H1 (cell line): ENCODE results near the gene TRHDE. TPM values are rescaled to one million over a fixed set of nuclear protein-coding genes. Genes with fewer than 3 reads are reported as not detected.
A peak's percentile ranks its signal among the peaks of the same experiment; 100 is the strongest.

Source experiments
- RBBP5 ChIP-seq: IDR thresholded peaks from 2 replicates; pipeline ENCODE4 v1.7.1; 2012; ENCODE audit warnings: low read depth, mild to moderate bottlenecking, inconsistent platforms, low read length, moderate library complexity, borderline replicate concordance
- polyA plus RNA-seq, 7 experiments: library from polyadenylated mRNA; depleted of rRNA in 3 of 7; stranded (reverse) in 5 of 7; unstranded in 2 of 7; fragments of >200 nt in 5 of 7; fragments of 200-250 nt in 2 of 7; gene quantifications; 1 replicate in 5 of 7; 2 replicates in 1 of 7; 4 replicates in 1 of 7; pipeline versions ENCODE4 v1.2.1 to v1.2.3, GENCODE V29; 2011 to 2013; ENCODE audit warnings: missing spikeins in 2 of 7, mixed read lengths in 2 of 7
- total RNA-seq: library from RNA; stranded (reverse); fragmentation: NEBNext Ultra II Directional; extraction: Animal tissue kit (Norgen Biotek cat#: 25700); gene quantifications from 2 replicates; pipeline ENCODE4 v1.2.1, GENCODE V29; 2021

The TRHDE gene
- total and polyA plus RNA-seq, 2 of the 8 experiments (the other 6 are each of a cell fraction or from before 2014, with no cell fraction given), result 1.3 to 5.0 TPM

DNA sequence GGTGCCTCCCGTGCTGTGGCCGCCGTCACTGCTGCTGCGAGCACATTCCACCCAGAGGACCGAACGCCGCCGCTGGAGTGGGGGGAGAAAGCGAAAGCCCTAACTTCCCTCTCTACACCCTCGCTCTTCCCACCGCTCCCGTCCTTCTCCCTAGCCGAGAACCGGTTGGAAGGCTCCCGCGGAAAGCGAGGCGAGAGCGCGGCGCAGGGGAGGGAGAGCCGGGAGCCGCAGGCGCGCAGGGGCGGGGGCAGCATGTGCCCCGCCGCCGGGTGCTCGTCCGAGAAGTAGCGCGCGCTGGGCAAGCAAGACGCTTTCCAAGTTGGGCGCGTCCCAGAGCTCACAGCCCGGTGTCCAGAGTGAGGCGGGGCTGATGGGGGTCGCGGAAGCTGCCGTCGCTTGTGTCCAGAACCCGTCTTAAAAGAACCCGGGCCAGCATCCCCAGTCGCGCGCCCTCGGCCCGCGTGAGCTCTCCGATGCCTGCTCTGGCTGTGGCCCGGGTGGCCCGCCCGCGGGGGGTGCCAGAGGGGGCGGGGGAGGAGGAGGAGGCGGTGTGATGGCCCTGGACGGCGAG, at the start of gene TRHDE (continued):
- peak; percentile 23; the same call in 1 of the 2 replicates for TF ChIP-seq RBBP5
